ENCODE results near the gene STMND1. TPM values are rescaled to one million over a fixed set of nuclear protein-coding genes. Genes with fewer than 3 reads are reported as not detected.

STMND1 gene
- not detected for total RNA-seq

- TF ChIP-seq CTCF (IDR thresholded peaks at IDR 0.05) = no peak
- Histone ChIP-seq H3K4me3 (peak within 1 kb of the TSS; percentile 67), H3K36me3 (no peaks in the 10 kb centered on the region), H3K27ac (no peak within 1 kb of the TSS), H3K4me1 (ENCODE audit: control insufficient read depth in 1 of 2, low read depth in 2 of 2) (peaks cover 0 to 15% of the 10 kb centered on the region in 2 donors), H3K27me3 (replicated peaks; ENCODE audit: insufficient read depth) (no peaks in the 10 kb centered on the region), H3K9me3 (no peaks in the 10 kb centered on the region)
- DNase-seq (ENCODE audit: low spot score) (no peak), ATAC-seq (ENCODE audit: insufficient number of reproducible peaks, low FRiP score, low read depth) (no peak)
Measured at GRCh38 chr6:17101422-17102257, at the start of gene STMND1. TSS of gene STMND1 (plus strand) at chr6:17102050. CDS start at chr6:17102258, 208 bp downstream.

- no peaks in the 10 kb centered on the region for H3K36me3 ChIP-seq
- no peak for ATAC-seq (ENCODE audit: insufficient number of reproducible peaks, low FRiP score, low read depth)
- no peak for DNase-seq (ENCODE audit: low spot score)
- TF ChIP-seq CTCF (IDR thresholded peaks at IDR 0.05) = no peak
- H3K27ac ChIP-seq = no peak overlapping the region
- H3K9me3 ChIP-seq = no peaks in the 10 kb centered on the region
- H3K4me1 ChIP-seq (ENCODE audit: control insufficient read depth in 1 of 2, low read depth in 2 of 2) = no peaks in the 10 kb centered on the region
- no peak overlapping the region for H3K4me3 ChIP-seq
- no peaks in the 10 kb centered on the region for H3K27me3 ChIP-seq (replicated peaks; ENCODE audit: insufficient read depth)
Measured at GRCh38 chr6:17054647-17055046, 47.2 kb upstream of the STMND1 start.

- no peak for DNase-seq (ENCODE audit: low spot score)
- H3K4me3 ChIP-seq = no peak overlapping the region
- no peak overlapping the region for H3K27ac ChIP-seq
- H3K4me1 ChIP-seq (ENCODE audit: control insufficient read depth in 1 of 2, low read depth in 2 of 2) = no peaks in the 10 kb centered on the region
- no peaks in the 10 kb centered on the region for H3K9me3 ChIP-seq
- no peak for TF ChIP-seq CTCF (IDR thresholded peaks at IDR 0.05)
- H3K36me3 ChIP-seq = no peaks in the 10 kb centered on the region
- H3K27me3 ChIP-seq (replicated peaks; ENCODE audit: insufficient read depth) = no peaks in the 10 kb centered on the region
- no peak for ATAC-seq (ENCODE audit: insufficient number of reproducible peaks, low FRiP score, low read depth)
Measured at GRCh38 chr6:17057322-17057721, 44.5 kb upstream of the STMND1 start.

- no peaks in the 10 kb centered on the region for H3K27me3 ChIP-seq (replicated peaks; ENCODE audit: insufficient read depth)
- no peaks in the 10 kb centered on the region for H3K4me1 ChIP-seq (ENCODE audit: control insufficient read depth in 1 of 2, low read depth in 2 of 2)
- H3K4me3 ChIP-seq = no peak overlapping the region
- ATAC-seq (ENCODE audit: insufficient number of reproducible peaks, low FRiP score, low read depth) (no peak), DNase-seq (ENCODE audit: low spot score) (no peak)
- no peak overlapping the region for H3K27ac ChIP-seq
- no peaks in the 10 kb centered on the region for H3K36me3 ChIP-seq
- TF ChIP-seq CTCF (IDR thresholded peaks at IDR 0.05) = no peak
- H3K9me3 ChIP-seq = no peaks in the 10 kb centered on the region
Measured at GRCh38 chr6:17058550-17058949, 43.3 kb upstream of the STMND1 start.

GRCh38 chr6:17059022-17059421 lies 42.8 kb upstream of the STMND1 start:
- Histone ChIP-seq H3K27me3 (replicated peaks; ENCODE audit: insufficient read depth) (no peaks in the 10 kb centered on the region), H3K36me3 (no peaks in the 10 kb centered on the region), H3K9me3 (no peaks in the 10 kb centered on the region), H3K27ac (no peak overlapping the region), H3K4me3 (no peak overlapping the region), H3K4me1 (ENCODE audit: control insufficient read depth in 1 of 2, low read depth in 2 of 2) (no peaks in the 10 kb centered on the region)
- no peak for TF ChIP-seq CTCF (IDR thresholded peaks at IDR 0.05)
- DNase-seq (ENCODE audit: low spot score) (no peak), ATAC-seq (ENCODE audit: insufficient number of reproducible peaks, low FRiP score, low read depth) (no peak)

Measured in thoracic aorta (tissue), 2 donors.